CD14-positive monocyte (primary cell): Measurements from ENCODE around the gene GCSAM. TPM values are rescaled to one million over a fixed set of nuclear protein-coding genes. Genes with fewer than 3 reads are reported as not detected.
A peak's percentile ranks its signal among the peaks of the same experiment; 100 is the strongest.

Experiments
- DNase-seq, 3 donors: peaks; one replicate each; pipeline ENCODE4 v3.0.0-alpha.2; 2011 to 2022
- H2AFZ ChIP-seq: 2 replicates; pipeline ENCODE4 v1.6.0; 2012; ENCODE audit warnings: mild to moderate bottlenecking, low read depth, low read length, inconsistent platforms; ENCODE audit not compliant: insufficient read depth, poor library complexity, severe bottlenecking
- H3K27ac ChIP-seq, 2 donors: 1 replicate in 1 of 2; 2 replicates in 1 of 2; pipeline ENCODE4 v1.5.1; 2012 to 2013; ENCODE audit warnings: low read length in 2 of 2, control low read depth in 1 of 2, inconsistent platforms in 1 of 2, low read depth in 1 of 2, mild to moderate bottlenecking in 1 of 2
- H3K27me3 ChIP-seq, 2 donors: one replicate each; pipeline versions ENCODE4 v1.6.0 to v1.6.1; 2011 to 2013; ENCODE audit warnings: low read length in 2 of 2; ENCODE audit not compliant: control insufficient read depth in 2 of 2, insufficient read depth in 2 of 2
- H3K36me3 ChIP-seq, 2 donors: replicated peaks in 1 of 2; 1 replicate in 1 of 2; 2 replicates in 1 of 2; pipeline versions ENCODE4 v1.5.1 to v1.6.1; 2012 to 2013; ENCODE audit warnings: low read length in 2 of 2, control low read depth in 1 of 2, inconsistent platforms in 1 of 2, mild to moderate bottlenecking in 1 of 2; ENCODE audit not compliant: insufficient read depth in 2 of 2, control insufficient read depth in 1 of 2
- H3K4me1 ChIP-seq, 2 donors: 1 replicate in 1 of 2; 2 replicates in 1 of 2; pipeline versions ENCODE4 v1.5.1 to v1.6.1; 2012 to 2013; ENCODE audit warnings: low read length in 2 of 2, control low read depth in 1 of 2, inconsistent platforms in 1 of 2, mild to moderate bottlenecking in 1 of 2, moderate library complexity in 1 of 2; ENCODE audit not compliant: insufficient read depth in 2 of 2, control insufficient read depth in 1 of 2
- H3K4me2 ChIP-seq: replicated peaks from 2 replicates; pipeline ENCODE3; 2012; ENCODE audit warnings: low read length, moderate library complexity, mild to moderate bottlenecking; ENCODE audit not compliant: poor library complexity, severe bottlenecking; ENCODE audit errors: extremely low read depth
- H3K4me3 ChIP-seq, 3 experiments: fragments of 200-600 bp in 1 of 3; sonication (generic) in 1 of 3; replicated peaks in 1 of 3; 1 replicate in 2 of 3; 2 replicates in 1 of 3; pipeline ENCODE4 v1.5.1; 2011 to 2013; ENCODE audit warnings: low read length in 3 of 3, mild to moderate bottlenecking in 3 of 3, control low read depth in 2 of 3, low read depth in 2 of 3, inconsistent platforms in 1 of 3, moderate library complexity in 1 of 3
- H3K79me2 ChIP-seq: 2 replicates; pipeline ENCODE4 v1.6.0; 2012; ENCODE audit warnings: mild to moderate bottlenecking, control low read depth, inconsistent platforms, low read length, moderate library complexity; ENCODE audit not compliant: insufficient read depth
- H3K9ac ChIP-seq: 2 replicates; pipeline ENCODE4 v1.6.0; 2017; ENCODE audit warnings: low read length, mild to moderate bottlenecking; ENCODE audit not compliant: insufficient read depth, poor library complexity, severe bottlenecking
- H3K9me3 ChIP-seq, 2 donors: replicated peaks in 1 of 2; 1 replicate in 1 of 2; 2 replicates in 1 of 2; pipeline versions ENCODE4 v1.5.1 to v1.6.1; 2012 to 2013; ENCODE audit warnings: low read length in 2 of 2, control low read depth in 1 of 2; ENCODE audit not compliant: control insufficient read depth in 1 of 2, insufficient read depth in 1 of 2
- H4K20me1 ChIP-seq: 2 replicates; pipeline ENCODE4 v1.6.0; 2012; ENCODE audit warnings: mild to moderate bottlenecking, low read length, control low read depth, moderate library complexity; ENCODE audit not compliant: insufficient read depth
- H3K27ac Mint-ChIP-seq, 7 donors: one replicate each; pipeline ENCODE4 v1.8.0; 2020; ENCODE audit warnings: mild to moderate bottlenecking in 7 of 7, mixed read lengths in 7 of 7, moderate library complexity in 6 of 7, inconsistent platforms in 2 of 7
- H3K27me3 Mint-ChIP-seq, 3 donors: one replicate each; pipeline ENCODE4 v1.8.0; 2021 to 2022; ENCODE audit warnings: low read depth in 3 of 3, mild to moderate bottlenecking in 3 of 3, mixed read lengths in 3 of 3, moderate library complexity in 3 of 3, inconsistent platforms in 1 of 3
- H3K36me3 Mint-ChIP-seq, 2 donors: one replicate each; pipeline ENCODE4 v1.8.0; 2020; ENCODE audit warnings: mixed read lengths in 2 of 2, inconsistent platforms in 1 of 2, mild to moderate bottlenecking in 1 of 2
- H3K4me1 Mint-ChIP-seq: one replicate; pipeline ENCODE4 v1.8.0; 2020; ENCODE audit warnings: mild to moderate bottlenecking, mixed read lengths
- H3K4me3 Mint-ChIP-seq, 2 donors: one replicate each; pipeline ENCODE4 v1.8.0; 2020; ENCODE audit warnings: mild to moderate bottlenecking in 2 of 2, mixed read lengths in 2 of 2, moderate library complexity in 1 of 2
- H3K9me3 Mint-ChIP-seq, 7 donors: one replicate each; pipeline ENCODE4 v1.8.0; 2020 to 2022; ENCODE audit warnings: mixed read lengths in 7 of 7, mild to moderate bottlenecking in 6 of 7, moderate library complexity in 6 of 7, inconsistent platforms in 2 of 7
- WGBS: methylation state at CpG from one replicate; pipeline ENCODE4 v1.1.5; 2013; ENCODE audit warnings: missing lambda C conversion rate; ENCODE audit not compliant: insufficient coverage; 5-methylcytosine and 5-hydroxymethylcytosine counted together
- intact Hi-C, 2 donors: fragments of 100-400 bp; cut with micrococcal nuclease; formaldehyde crosslinking; loops; one replicate each; pipeline versions ENCODE4 v1.15.0 to v1.15.1; 2023
- polyA plus RNA-seq, 3 donors: library from polyadenylated mRNA; depleted of rRNA in 1 of 3; unstranded in 2 of 3; stranded (reverse) in 1 of 3; fragments of 300-500 nt in 2 of 3; fragments of >200 nt in 1 of 3; fragmentation: Illumina TruSeq in 2 of 3; gene quantifications; 1 replicate in 2 of 3; 2 replicates in 1 of 3; pipeline ENCODE4 v1.2.3, GENCODE V29; 2012 to 2021
- TF ChIP-seq, protein P1 (sequence below): fragments of 200-600 bp; IDR thresholded peaks from one replicate; pipeline ENCODE4 v1.8.0; 2022; ENCODE audit warnings: antibody characterized with exemption, mild to moderate bottlenecking

Gene GCSAM
- polyA plus RNA-seq, 3 donors = 0.10 to 0.16 TPM; not detected in 1

DNA sequence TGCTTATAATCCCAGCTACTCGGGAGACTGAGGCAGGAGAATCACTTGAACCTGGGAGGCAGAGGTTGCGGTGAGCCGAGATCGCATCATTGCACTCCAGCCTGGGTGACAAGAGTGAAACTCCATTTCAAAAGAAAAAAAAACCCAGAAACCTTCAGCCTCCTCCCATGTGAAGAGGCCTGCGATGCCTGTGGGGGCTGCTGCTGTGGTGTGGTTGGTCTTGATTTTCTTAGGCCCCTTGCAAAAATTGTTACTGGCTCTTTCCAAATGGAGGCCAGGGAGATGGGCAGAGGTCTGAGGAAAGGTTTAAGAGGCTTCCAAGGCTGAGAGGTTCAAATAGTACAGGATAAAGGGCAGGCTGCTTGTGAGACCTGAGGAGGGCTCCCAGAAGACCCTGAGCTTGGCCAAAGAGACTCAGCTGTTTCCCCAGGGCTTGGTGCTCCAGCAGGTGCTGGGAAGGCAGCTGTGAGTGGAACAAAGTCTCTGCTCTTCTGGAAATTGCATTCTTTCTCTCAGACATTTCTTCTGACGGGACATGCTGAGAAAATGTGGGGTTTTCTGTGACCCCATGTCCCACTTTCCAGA lies 18.4 kb downstream of the GCSAM start:
- WGBS = 80% methylated on average over 1 of the region's 6 CpGs
- Mint-ChIP-seq H3K9me3 (no peaks in the 10 kb centered on the region), H3K4me3 (no peak overlapping the region), H3K27ac (peak overlapping the region in 1 of 7 donors; percentile 43), H3K36me3 (peaks cover 0 to 2% of the 10 kb centered on the region in 2 donors), H3K27me3 (peaks cover 0 to 16% (median 5%) of the 10 kb centered on the region in 3 donors), H3K4me1 (peaks cover 33% of the 10 kb centered on the region)
- H3K9me3 ChIP-seq = no peaks in the 10 kb centered on the region
- H3K27ac ChIP-seq = no peak overlapping the region
- H3K27me3 ChIP-seq = no peaks in the 10 kb centered on the region
- H3K4me2 ChIP-seq = no peak overlapping the region
- no peaks in the 10 kb centered on the region for H3K79me2 ChIP-seq
- H2AFZ ChIP-seq = no peak overlapping the region
- H3K4me3 ChIP-seq = no peak overlapping the region
- H3K4me1 ChIP-seq = peaks cover 26 to 28% of the 10 kb centered on the region in 2 donors
- H3K9ac ChIP-seq = no peak overlapping the region
- no peaks in the 10 kb centered on the region for H4K20me1 ChIP-seq
- DNase-seq = no peak
- intact Hi-C loops = loop anchor here (5.0 kb wide), 2 partner anchors 403 to 418 kb away; no protein-coding TSS in a partner anchor
- TF ChIP-seq, protein P1, sequence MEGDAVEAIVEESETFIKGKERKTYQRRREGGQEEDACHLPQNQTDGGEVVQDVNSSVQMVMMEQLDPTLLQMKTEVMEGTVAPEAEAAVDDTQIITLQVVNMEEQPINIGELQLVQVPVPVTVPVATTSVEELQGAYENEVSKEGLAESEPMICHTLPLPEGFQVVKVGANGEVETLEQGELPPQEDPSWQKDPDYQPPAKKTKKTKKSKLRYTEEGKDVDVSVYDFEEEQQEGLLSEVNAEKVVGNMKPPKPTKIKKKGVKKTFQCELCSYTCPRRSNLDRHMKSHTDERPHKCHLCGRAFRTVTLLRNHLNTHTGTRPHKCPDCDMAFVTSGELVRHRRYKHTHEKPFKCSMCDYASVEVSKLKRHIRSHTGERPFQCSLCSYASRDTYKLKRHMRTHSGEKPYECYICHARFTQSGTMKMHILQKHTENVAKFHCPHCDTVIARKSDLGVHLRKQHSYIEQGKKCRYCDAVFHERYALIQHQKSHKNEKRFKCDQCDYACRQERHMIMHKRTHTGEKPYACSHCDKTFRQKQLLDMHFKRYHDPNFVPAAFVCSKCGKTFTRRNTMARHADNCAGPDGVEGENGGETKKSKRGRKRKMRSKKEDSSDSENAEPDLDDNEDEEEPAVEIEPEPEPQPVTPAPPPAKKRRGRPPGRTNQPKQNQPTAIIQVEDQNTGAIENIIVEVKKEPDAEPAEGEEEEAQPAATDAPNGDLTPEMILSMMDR = no peak
- H3K36me3 ChIP-seq = no peaks in the 10 kb centered on the region

DNA sequence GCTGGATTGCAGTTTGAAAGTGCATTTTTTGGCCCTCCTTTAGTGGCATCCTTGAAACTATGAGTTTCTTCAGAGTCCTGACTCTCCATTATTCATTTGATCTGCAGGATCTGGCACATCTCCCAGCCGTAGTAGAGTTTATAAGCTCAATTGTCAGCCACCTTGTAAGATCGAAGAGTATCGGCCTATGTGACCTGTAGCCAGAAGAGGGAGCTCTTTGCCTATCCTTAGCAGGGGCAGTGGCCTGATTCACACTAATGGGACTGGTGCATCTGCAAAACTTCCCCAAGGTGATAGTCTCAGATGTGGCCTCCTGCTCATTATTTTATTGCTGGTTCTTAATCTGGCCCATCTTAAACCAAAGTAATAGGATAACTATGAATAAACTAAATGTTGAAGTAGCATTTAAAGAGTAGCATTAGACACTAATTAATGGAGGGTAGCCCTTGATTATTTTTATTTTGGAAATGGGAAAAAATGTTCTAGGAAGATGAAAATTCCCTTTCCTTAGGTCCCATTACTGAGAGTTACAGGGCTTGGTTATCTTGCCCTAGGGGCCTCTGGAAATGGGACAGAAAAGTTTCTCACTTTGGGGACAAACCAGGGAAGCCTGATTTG lies 21.2 kb downstream of the GCSAM start:
- Histone ChIP-seq H3K4me2 (no peak overlapping the region), H2AFZ (no peak overlapping the region)
- DNase-seq = peak; percentile 51 to 68 (median 60)

More for the DNA sequence above, 21.2 kb downstream of the GCSAM start:
- 0% methylated on average over 3 of the region's 3 CpGs for WGBS
- H3K4me3 Mint-ChIP-seq = no peak overlapping the region
- TF ChIP-seq, protein P1 = peak; percentile 92
- no peaks in the 10 kb centered on the region for H3K36me3 ChIP-seq
- H3K4me3 ChIP-seq = no peak overlapping the region
- H3K9me3 Mint-ChIP-seq = no peaks in the 10 kb centered on the region
- H3K9me3 ChIP-seq = no peaks in the 10 kb centered on the region
- H4K20me1 ChIP-seq = no peaks in the 10 kb centered on the region
- intact Hi-C loops = loop anchor here (5.0 kb wide), 2 partner anchors 405 to 420 kb away; no protein-coding TSS in a partner anchor
- no peak overlapping the region for H3K9ac ChIP-seq
- H3K27me3 Mint-ChIP-seq = peaks cover 9 to 24% (median 12%) of the 10 kb centered on the region in 3 donors
- H3K79me2 ChIP-seq = no peaks in the 10 kb centered on the region
- H3K36me3 Mint-ChIP-seq = no peaks in the 10 kb centered on the region
- H3K27ac Mint-ChIP-seq = no peak overlapping the region
- peaks cover 0 to 1% of the 10 kb centered on the region in 2 donors for H3K4me1 ChIP-seq
- no peak overlapping the region for H3K27ac ChIP-seq
- peaks cover 2 to 9% of the 10 kb centered on the region in 2 donors for H3K27me3 ChIP-seq
- peaks cover 6% of the 10 kb centered on the region for H3K4me1 Mint-ChIP-seq
